ENCODE data around the gene ELK4. TPM values are rescaled to one million over a fixed set of nuclear protein-coding genes. Genes with fewer than 3 reads are reported as not detected.

Gene ELK4
- total and polyA plus RNA-seq, 2 experiments from 2014 or later: 5.1 to 19.7 TPM

GRCh38 chr1:205642679-205643307 lies 11.0 kb upstream of the ELK4 start:
- Histone ChIP-seq H3K4me2 (no peak overlapping the region), H3K36me3 (ENCODE audit: insufficient read depth) (no peaks in the 10 kb centered on the region), H3K4me1 (ENCODE audit: insufficient read depth) (0 out of 2 replicates have a peak, but pooled peaks cover 3% of the 10 kb centered on the region), H3K27me3 (ENCODE audit: insufficient read depth) (no peaks in the 10 kb centered on the region), H3F3A (replicated peaks; ENCODE audit: low read depth) (no peaks in the 10 kb centered on the region), H3K9me2 (ENCODE audit: insufficient read depth) (no peaks in the 10 kb centered on the region), H2AFZ (no peak overlapping the region), H3K4me3 (no peak overlapping the region), H3K79me2 (replicated peaks; ENCODE audit: insufficient read depth) (no peaks in the 10 kb centered on the region), H4K20me1 (replicated peaks; ENCODE audit: insufficient read depth) (no peaks in the 10 kb centered on the region; the same call in 1 of the 2 replicates), H3K27ac (ENCODE audit: low read depth) (no peak overlapping the region)
- H3K27me3 Mint-ChIP-seq (ENCODE audit: insufficient read depth, low read depth, poor library complexity): peaks cover 2% of the 10 kb centered on the region
- H3K9me3 Mint-ChIP-seq: no peaks in the 10 kb centered on the region
- peaks cover 3% of the 10 kb centered on the region for H3K4me1 Mint-ChIP-seq
- no peaks in the 10 kb centered on the region for H3K36me3 Mint-ChIP-seq (ENCODE audit: low read depth)
- no peak for DNase-seq (ENCODE audit: low spot score)
- no peak for ATAC-seq
- no peak overlapping the region for H3K27ac Mint-ChIP-seq
- no peak overlapping the region; the same call in 2 of the 3 replicates for H3K4me3 Mint-ChIP-seq
- TF ChIP-seq, protein P1, sequence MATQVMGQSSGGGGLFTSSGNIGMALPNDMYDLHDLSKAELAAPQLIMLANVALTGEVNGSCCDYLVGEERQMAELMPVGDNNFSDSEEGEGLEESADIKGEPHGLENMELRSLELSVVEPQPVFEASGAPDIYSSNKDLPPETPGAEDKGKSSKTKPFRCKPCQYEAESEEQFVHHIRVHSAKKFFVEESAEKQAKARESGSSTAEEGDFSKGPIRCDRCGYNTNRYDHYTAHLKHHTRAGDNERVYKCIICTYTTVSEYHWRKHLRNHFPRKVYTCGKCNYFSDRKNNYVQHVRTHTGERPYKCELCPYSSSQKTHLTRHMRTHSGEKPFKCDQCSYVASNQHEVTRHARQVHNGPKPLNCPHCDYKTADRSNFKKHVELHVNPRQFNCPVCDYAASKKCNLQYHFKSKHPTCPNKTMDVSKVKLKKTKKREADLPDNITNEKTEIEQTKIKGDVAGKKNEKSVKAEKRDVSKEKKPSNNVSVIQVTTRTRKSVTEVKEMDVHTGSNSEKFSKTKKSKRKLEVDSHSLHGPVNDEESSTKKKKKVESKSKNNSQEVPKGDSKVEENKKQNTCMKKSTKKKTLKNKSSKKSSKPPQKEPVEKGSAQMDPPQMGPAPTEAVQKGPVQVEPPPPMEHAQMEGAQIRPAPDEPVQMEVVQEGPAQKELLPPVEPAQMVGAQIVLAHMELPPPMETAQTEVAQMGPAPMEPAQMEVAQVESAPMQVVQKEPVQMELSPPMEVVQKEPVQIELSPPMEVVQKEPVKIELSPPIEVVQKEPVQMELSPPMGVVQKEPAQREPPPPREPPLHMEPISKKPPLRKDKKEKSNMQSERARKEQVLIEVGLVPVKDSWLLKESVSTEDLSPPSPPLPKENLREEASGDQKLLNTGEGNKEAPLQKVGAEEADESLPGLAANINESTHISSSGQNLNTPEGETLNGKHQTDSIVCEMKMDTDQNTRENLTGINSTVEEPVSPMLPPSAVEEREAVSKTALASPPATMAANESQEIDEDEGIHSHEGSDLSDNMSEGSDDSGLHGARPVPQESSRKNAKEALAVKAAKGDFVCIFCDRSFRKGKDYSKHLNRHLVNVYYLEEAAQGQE (IDR thresholded peaks at IDR 0.05; ENCODE audit: unreplicated experiment): no peak
- TF ChIP-seq ZNF462 (CRISPR knock-in tag; IDR thresholded peaks at IDR 0.05): no peak
- no peak for TF ChIP-seq STAT1 (IDR thresholded peaks at IDR 0.05; ENCODE audit: unreplicated experiment)
- TF ChIP-seq ZNF114 (CRISPR knock-in tag; IDR thresholded peaks at IDR 0.05): no peak
- TF ChIP-seq NANOG (IDR thresholded peaks at IDR 0.05; ENCODE audit: borderline replicate concordance): no peak
- no peak for TF ChIP-seq JUNB (IDR thresholded peaks at IDR 0.05; ENCODE audit: unreplicated experiment)
- TF ChIP-seq CREB1 (CRISPR knock-in tag; IDR thresholded peaks at IDR 0.05; ENCODE audit: low read depth): no peak

Measured in GM23338 (cell line).